Fibroblast of the aortic adventitia (primary cell): ENCODE measurements around the gene PCSK6. TPM values are rescaled to one million over a fixed set of nuclear protein-coding genes. Genes with fewer than 3 reads are reported as not detected.

ENCODE experiments used
- DNase-seq: peaks from one replicate; pipeline ENCODE4 v3.0.0-alpha.2; 2010; ENCODE audit warnings: low read depth
- H3K4me3 ChIP-seq: 2 replicates; pipeline ENCODE4 v1.5.1; 2011; ENCODE audit warnings: low read depth, mild to moderate bottlenecking, control low read depth, low read length, moderate library complexity
- total RNA-seq: library from RNA; depleted of rRNA; stranded (reverse); fragments of >200 nt; gene quantifications from 2 replicates; pipeline ENCODE4 v1.2.3, GENCODE V29; 2012; ENCODE audit warnings: low replicate concordance
- TF ChIP-seq, protein P1 (sequence below): IDR thresholded peaks from 2 replicates; pipeline ENCODE4 v1.5.1; 2011; ENCODE audit warnings: mild to moderate bottlenecking, low read length, control low read depth, inconsistent platforms; ENCODE audit not compliant: insufficient read depth

Gene PCSK6
- total RNA-seq, 1 donor = 0.81 TPM

DNA sequence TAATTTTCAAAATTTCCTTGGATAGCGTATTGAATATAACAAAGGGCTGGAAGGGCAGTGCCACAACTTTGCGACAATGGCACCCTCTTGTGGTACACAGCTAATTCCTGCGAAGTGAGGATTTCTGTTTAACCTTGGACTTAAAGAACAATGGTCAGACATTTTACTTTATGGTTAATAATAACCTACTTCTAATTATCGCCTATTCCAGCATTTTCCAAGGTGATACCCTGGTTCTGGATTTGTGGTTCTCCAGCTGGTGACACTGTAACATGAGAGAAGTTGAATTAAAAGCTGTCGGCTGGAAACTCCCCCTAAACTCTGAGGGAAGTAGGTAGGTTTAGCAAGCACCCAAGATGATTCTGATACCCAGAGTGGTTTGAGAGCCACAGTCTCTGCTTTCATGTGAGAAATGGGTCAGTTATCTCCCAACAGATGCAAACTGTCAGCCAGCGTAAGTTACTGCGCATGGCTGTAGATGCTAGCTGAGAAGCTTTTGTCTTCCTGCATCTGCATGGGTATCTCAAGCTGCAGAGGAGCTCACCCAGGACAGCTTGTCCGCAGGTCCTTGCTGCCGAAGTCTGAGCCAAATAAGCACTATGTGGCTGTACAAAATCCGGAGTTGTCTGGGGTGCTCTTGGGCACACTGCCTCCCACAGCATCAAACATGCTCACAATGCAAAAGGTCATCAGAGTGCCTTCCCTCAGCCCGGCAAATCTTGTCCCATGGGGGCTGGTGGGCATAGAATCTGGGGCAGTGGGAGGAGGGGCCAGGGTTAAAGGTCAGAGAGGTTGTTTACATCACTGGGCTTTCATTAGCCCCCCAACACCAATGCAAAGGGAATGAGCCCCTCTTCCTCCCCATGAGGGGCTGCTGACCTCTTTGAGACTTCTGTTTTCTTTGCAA is 231.0 kb downstream of the PCSK6 start:
- peak; percentile 89 for DNase-seq
- no peak overlapping the region for H3K4me3 ChIP-seq
- TF ChIP-seq, protein P1, sequence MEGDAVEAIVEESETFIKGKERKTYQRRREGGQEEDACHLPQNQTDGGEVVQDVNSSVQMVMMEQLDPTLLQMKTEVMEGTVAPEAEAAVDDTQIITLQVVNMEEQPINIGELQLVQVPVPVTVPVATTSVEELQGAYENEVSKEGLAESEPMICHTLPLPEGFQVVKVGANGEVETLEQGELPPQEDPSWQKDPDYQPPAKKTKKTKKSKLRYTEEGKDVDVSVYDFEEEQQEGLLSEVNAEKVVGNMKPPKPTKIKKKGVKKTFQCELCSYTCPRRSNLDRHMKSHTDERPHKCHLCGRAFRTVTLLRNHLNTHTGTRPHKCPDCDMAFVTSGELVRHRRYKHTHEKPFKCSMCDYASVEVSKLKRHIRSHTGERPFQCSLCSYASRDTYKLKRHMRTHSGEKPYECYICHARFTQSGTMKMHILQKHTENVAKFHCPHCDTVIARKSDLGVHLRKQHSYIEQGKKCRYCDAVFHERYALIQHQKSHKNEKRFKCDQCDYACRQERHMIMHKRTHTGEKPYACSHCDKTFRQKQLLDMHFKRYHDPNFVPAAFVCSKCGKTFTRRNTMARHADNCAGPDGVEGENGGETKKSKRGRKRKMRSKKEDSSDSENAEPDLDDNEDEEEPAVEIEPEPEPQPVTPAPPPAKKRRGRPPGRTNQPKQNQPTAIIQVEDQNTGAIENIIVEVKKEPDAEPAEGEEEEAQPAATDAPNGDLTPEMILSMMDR = peak; percentile 74

- DNase-seq = no peak
- TF ChIP-seq, protein P1 = peak; percentile 33
- H3K4me3 ChIP-seq = no peak overlapping the region
Observed at GRCh38 chr15:101256757-101257156, 232.8 kb downstream of the PCSK6 start.

DNA sequence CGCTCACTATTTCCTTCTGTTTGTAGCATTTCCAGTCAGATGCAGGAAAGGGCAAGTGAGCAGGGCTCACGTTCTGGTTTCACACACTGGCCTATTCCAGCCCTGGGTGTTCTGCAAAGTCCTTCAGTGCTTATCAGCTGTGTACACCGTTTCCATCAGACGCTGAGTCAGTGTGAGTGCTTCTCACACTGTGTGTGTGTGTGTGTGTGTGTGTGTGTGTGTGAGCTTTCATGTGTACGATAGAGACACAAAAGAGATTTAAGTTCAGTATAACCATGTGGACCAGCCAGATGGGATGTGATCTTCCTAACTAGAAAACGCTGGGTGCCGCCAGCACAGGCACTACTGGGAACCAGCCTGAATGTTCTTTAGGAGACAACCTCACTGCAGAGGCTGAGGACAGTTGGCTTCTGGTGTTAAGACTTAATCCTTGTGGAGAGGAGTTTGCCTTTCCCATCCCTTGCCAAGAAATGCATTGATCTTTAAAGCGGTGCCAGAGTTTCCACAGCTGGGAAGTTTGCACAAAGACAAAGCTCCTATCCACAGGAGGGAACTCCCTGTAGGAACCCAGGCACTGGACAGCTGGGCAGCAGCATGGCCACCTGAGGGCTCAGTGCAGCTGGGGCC is 233.8 kb downstream of the PCSK6 start:
- DNase-seq = peak; percentile 86
- H3K4me3 ChIP-seq = no peak overlapping the region
- TF ChIP-seq, protein P1 = no peak

DNA sequence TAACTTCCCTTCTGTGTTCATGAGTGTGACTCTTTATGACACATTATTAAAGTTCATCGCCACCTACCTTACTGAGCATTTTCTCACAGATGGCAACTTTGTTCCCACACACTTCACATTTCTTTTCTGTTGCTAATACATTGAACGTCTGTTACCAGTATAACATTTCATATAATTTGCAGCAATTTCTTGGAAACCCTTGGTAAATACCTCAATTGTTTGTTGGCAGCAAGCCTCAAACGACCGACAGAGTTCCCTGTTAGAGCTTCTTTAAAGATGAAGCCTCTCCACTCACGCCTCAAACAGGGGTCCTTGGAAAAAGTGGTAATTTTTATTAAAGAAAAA is 234.5 kb downstream of the PCSK6 start:
- H3K4me3 ChIP-seq = no peak overlapping the region
- TF ChIP-seq, protein P1 = no peak
- no peak for DNase-seq

- TF ChIP-seq, protein P1 = no peak
- no peak for DNase-seq
- H3K4me3 ChIP-seq = no peak overlapping the region
Observed at GRCh38 chr15:101254157-101255050, 235.1 kb downstream of the PCSK6 start.

Other genes starting within 250 kb of the PCSK6 start
- 34.4 and 40.9 TPM in 2 replicates for gene CHSY1, start 237.7 kb downstream of the PCSK6 start, total RNA-seq
- gene SELENOS, start 212.2 kb downstream of the PCSK6 start, total RNA-seq = 52.7 and 65.3 TPM in 2 replicates
- 17.5 and 26.2 TPM in 2 replicates for gene SNRPA1, start 194.5 kb downstream of the PCSK6 start, total RNA-seq
- gene TM2D3, start 162.7 kb upstream of the PCSK6 start, total RNA-seq = 37.0 and 41.8 TPM in 2 replicates
- gene TARS3, start 234.8 kb upstream of the PCSK6 start, total RNA-seq = 10.0 and 12.1 TPM in 2 replicates